Loucy (cell line): ENCODE results near the gene NNMT.

Source experiments
- H2AFZ ChIP-seq: fragments of 200-600 bp; sonication (generic); 2 replicates; pipeline ENCODE4 v1.6.0; 2016; ENCODE audit warnings: antibody characterized with exemption, mild to moderate bottlenecking, low read length, moderate library complexity
- H3F3A ChIP-seq: fragments of 200-600 bp; 2 replicates; pipeline ENCODE4 v1.6.0; 2016; ENCODE audit warnings: antibody characterized with exemption, low read depth, mild to moderate bottlenecking
- H3K27me3 ChIP-seq: fragments of 200-600 bp; sonication (generic); 2 replicates; pipeline ENCODE4 v1.6.1; 2014; ENCODE audit warnings: low read length, mild to moderate bottlenecking; ENCODE audit not compliant: insufficient read depth, poor library complexity, severe bottlenecking
- H3K36me3 ChIP-seq: fragments of 200-600 bp; sonication (generic); 2 replicates; pipeline ENCODE4 v1.6.1; 2016; ENCODE audit warnings: low read length; ENCODE audit not compliant: insufficient read depth
- H3K4me1 ChIP-seq: fragments of 200-600 bp; sonication (generic); 2 replicates; pipeline ENCODE4 v1.5.1; 2014; ENCODE audit warnings: low read length, mild to moderate bottlenecking; ENCODE audit not compliant: insufficient read depth, poor library complexity, severe bottlenecking
- H3K4me2 ChIP-seq: fragments of 200-600 bp; sonication (generic); 2 replicates; pipeline ENCODE4 v1.6.0; 2014; ENCODE audit warnings: antibody characterized with exemption, low read length, low read depth, mild to moderate bottlenecking; ENCODE audit not compliant: poor library complexity, severe bottlenecking
- H3K4me3 ChIP-seq: fragments of 200-600 bp; sonication (generic); 2 replicates; pipeline ENCODE4 v1.5.1; 2014; ENCODE audit warnings: low read length, mild to moderate bottlenecking, mixed read lengths; ENCODE audit not compliant: poor library complexity, severe bottlenecking
- H3K79me2 ChIP-seq: fragments of 200-600 bp; sonication (generic); 2 replicates; pipeline ENCODE4 v1.6.1; 2014; ENCODE audit warnings: low read length; ENCODE audit not compliant: insufficient read depth
- H3K9ac ChIP-seq: fragments of 200-600 bp; sonication (generic); 2 replicates; pipeline ENCODE4 v1.6.0; 2014; ENCODE audit warnings: mild to moderate bottlenecking, low read depth, low read length, moderate library complexity; ENCODE audit not compliant: poor library complexity, severe bottlenecking
- H3K9me2 ChIP-seq: fragments of 200-600 bp; sonication (generic); replicated peaks from 2 replicates; pipeline ENCODE4 v1.6.1; 2016; ENCODE audit warnings: low read depth, low read length, mixed read lengths
- H3K9me3 ChIP-seq: fragments of 200-600 bp; sonication (generic); 2 replicates; pipeline ENCODE4 v1.6.1; 2014; ENCODE audit warnings: mild to moderate bottlenecking, antibody characterized with exemption, low read length, low read depth; ENCODE audit not compliant: insufficient read depth
- H4K20me1 ChIP-seq: fragments of 200-600 bp; sonication (generic); 2 replicates; pipeline ENCODE4 v1.6.0; 2014; ENCODE audit warnings: antibody characterized with exemption, low read length, mild to moderate bottlenecking; ENCODE audit not compliant: insufficient read depth, poor library complexity, severe bottlenecking
- EZH2phosphoT487 ChIP-seq: fragments of 200-600 bp; IDR thresholded peaks from 2 replicates; pipeline ENCODE4 v1.6.1; 2018; ENCODE audit warnings: antibody characterized with exemption, mild to moderate bottlenecking, moderate library complexity, borderline replicate concordance
- TF ChIP-seq, protein P1 (sequence below): fragments of 200-600 bp; sonication (generic); conservative IDR thresholded peaks from 2 replicates; pipeline ENCODE4 v1.5.1; 2014; ENCODE audit warnings: mild to moderate bottlenecking, antibody characterized with exemption, low read length

The NNMT gene

DNA sequence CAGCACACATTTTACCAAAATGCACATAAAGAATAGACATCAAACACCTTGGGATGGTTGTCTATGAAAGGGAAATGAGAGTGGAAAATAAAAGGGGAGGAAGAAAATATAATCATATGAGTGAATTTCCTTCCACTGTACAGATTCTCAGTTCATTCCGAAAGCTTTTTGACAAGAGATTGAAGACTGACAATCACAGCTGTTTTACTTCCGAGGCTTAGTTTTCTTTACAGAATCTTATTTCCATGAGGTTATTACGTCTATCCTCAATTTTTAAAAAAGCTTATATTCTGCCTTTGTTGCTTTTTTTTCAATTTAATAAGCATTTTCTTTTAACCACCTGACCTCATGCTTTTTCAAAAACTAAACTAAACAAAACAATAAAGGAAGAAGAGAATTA is 12.8 kb upstream of the NNMT start:
- Histone ChIP-seq H3K79me2 (no peaks in the 10 kb centered on the region), H3K36me3 (no peaks in the 10 kb centered on the region), H3K9me3 (no peaks in the 10 kb centered on the region), H2AFZ (no peak overlapping the region), H3K9ac (no peak overlapping the region), H4K20me1 (no peaks in the 10 kb centered on the region), H3K4me3 (no peak overlapping the region), H3K4me1 (no peaks in the 10 kb centered on the region), H3K9me2 (no peaks in the 10 kb centered on the region), H3F3A (no peaks in the 10 kb centered on the region), H3K4me2 (no peak overlapping the region), H3K27me3 (peaks cover 7% of the 10 kb centered on the region)
- no peak for TF ChIP-seq EZH2phosphoT487
- TF ChIP-seq, protein P1, sequence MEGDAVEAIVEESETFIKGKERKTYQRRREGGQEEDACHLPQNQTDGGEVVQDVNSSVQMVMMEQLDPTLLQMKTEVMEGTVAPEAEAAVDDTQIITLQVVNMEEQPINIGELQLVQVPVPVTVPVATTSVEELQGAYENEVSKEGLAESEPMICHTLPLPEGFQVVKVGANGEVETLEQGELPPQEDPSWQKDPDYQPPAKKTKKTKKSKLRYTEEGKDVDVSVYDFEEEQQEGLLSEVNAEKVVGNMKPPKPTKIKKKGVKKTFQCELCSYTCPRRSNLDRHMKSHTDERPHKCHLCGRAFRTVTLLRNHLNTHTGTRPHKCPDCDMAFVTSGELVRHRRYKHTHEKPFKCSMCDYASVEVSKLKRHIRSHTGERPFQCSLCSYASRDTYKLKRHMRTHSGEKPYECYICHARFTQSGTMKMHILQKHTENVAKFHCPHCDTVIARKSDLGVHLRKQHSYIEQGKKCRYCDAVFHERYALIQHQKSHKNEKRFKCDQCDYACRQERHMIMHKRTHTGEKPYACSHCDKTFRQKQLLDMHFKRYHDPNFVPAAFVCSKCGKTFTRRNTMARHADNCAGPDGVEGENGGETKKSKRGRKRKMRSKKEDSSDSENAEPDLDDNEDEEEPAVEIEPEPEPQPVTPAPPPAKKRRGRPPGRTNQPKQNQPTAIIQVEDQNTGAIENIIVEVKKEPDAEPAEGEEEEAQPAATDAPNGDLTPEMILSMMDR = no peak

DNA sequence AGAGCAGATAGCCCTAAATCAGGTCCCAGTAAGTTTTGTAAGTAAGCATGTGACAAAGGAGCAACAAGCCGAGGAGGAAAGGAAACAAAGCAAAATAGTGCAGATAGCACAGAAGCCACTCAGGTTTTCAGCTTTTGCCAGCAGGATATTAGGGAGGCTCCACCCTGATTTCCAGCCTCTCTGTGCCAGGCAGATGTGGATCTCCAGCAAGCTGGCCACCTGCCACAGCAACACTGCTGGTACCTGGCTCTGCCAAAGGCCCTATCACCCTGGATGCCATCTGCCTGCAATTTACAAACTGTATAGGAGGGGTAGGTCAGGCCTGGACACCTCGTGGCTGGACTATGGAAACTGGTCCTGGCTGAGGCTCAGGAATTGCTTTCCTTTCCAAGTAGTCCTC is 12.2 kb upstream of the NNMT start:
- Histone ChIP-seq H3K4me2 (no peak overlapping the region), H3F3A (no peaks in the 10 kb centered on the region), H3K36me3 (no peaks in the 10 kb centered on the region), H3K79me2 (no peaks in the 10 kb centered on the region), H3K9ac (no peak overlapping the region), H4K20me1 (no peaks in the 10 kb centered on the region), H3K27me3 (peaks cover 7% of the 10 kb centered on the region), H2AFZ (no peak overlapping the region), H3K9me3 (no peaks in the 10 kb centered on the region), H3K4me3 (no peak overlapping the region), H3K9me2 (no peaks in the 10 kb centered on the region), H3K4me1 (no peaks in the 10 kb centered on the region)
- TF ChIP-seq, protein P1 = no peak
- no peak for TF ChIP-seq EZH2phosphoT487

DNA sequence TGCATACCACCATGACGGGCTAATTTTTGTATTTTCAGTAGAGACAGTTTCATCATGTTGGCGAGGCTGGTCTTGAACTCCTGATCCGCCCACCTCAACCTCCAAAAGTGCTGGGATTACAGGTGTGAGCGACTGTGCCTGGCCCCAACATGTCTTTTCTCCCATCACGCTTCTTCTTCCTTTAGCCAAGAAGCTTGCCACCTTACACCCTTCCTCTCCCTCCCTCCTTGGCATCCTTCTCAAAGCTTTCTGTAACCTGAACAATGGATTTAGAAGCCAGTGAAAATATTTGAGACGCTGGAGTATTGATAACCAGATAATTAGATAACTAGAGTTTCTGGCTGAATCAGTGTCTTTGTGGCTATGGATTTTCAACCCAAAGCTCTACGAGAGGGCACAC is 11.3 kb upstream of the NNMT start:
- Histone ChIP-seq H3K9ac (no peak overlapping the region), H3F3A (no peaks in the 10 kb centered on the region), H3K4me1 (no peaks in the 10 kb centered on the region), H3K9me3 (no peaks in the 10 kb centered on the region), H3K36me3 (no peaks in the 10 kb centered on the region), H4K20me1 (no peaks in the 10 kb centered on the region), H2AFZ (no peak overlapping the region), H3K4me2 (no peak overlapping the region), H3K79me2 (no peaks in the 10 kb centered on the region), H3K4me3 (no peak overlapping the region), H3K9me2 (no peaks in the 10 kb centered on the region), H3K27me3 (peaks cover 7% of the 10 kb centered on the region)
- no peak for TF ChIP-seq EZH2phosphoT487
- TF ChIP-seq, protein P1 = no peak
